Ishikawa (cell line): ENCODE results near the gene LRRC42.

Experiments
- CEBPB ChIP-seq: IDR thresholded peaks from 2 replicates; pipeline ENCODE4 v1.6.1; 2012
- CREB1 ChIP-seq: IDR thresholded peaks from 2 replicates; pipeline ENCODE4 v1.6.1; 2012; ENCODE audit warnings: low read depth
- EGR1 ChIP-seq: IDR thresholded peaks from 2 replicates; pipeline ENCODE4 v1.6.1; 2012
- EP300 ChIP-seq: IDR thresholded peaks from 2 replicates; pipeline ENCODE4 v1.6.1; 2012; ENCODE audit warnings: borderline replicate concordance
- FOXM1 ChIP-seq: IDR thresholded peaks from 2 replicates; pipeline ENCODE4 v1.6.1; 2012; ENCODE audit warnings: low read depth, borderline replicate concordance
- MAX ChIP-seq: IDR thresholded peaks from 2 replicates; pipeline ENCODE4 v1.6.1; 2012
- NFIC ChIP-seq: IDR thresholded peaks from 2 replicates; pipeline ENCODE4 v1.6.1; 2012
- RAD21 ChIP-seq: IDR thresholded peaks from 2 replicates; pipeline ENCODE4 v1.6.1; 2012; ENCODE audit warnings: low read depth
- REST ChIP-seq: IDR thresholded peaks from 2 replicates; pipeline ENCODE4 v1.6.1; 2012; ENCODE audit warnings: low read depth, mild to moderate bottlenecking
- TAF1 ChIP-seq: IDR thresholded peaks from 2 replicates; pipeline ENCODE4 v1.6.1; 2012; ENCODE audit warnings: low read depth, mild to moderate bottlenecking
- TCF12 ChIP-seq: IDR thresholded peaks from 2 replicates; pipeline ENCODE4 v1.6.1; 2012; ENCODE audit warnings: low read depth
- TEAD4 ChIP-seq: IDR thresholded peaks from 2 replicates; pipeline ENCODE4 v1.6.1; 2012
- USF1 ChIP-seq: IDR thresholded peaks from 2 replicates; pipeline ENCODE4 v1.6.1; 2012
- YY1 ChIP-seq: IDR thresholded peaks from 2 replicates; pipeline ENCODE4 v1.6.1; 2012; ENCODE audit warnings: low read depth
- ZBTB7A ChIP-seq: IDR thresholded peaks from 2 replicates; pipeline ENCODE4 v1.6.1; 2012; ENCODE audit warnings: low read depth

Gene LRRC42

GRCh38 chr1:54002544-54003248, 56.5 kb downstream of the LRRC42 start:
- TF ChIP-seq YY1 (no peak), CREB1 (no peak), TCF12 (no peak), RAD21 (no peak), REST (no peak), ZBTB7A (no peak), MAX (no peak), EGR1 (no peak), NFIC (no peak), EP300 (no peak), FOXM1 (no peak), USF1 (no peak), TAF1 (no peak)

- TF ChIP-seq YY1, result no peak
- TF ChIP-seq CREB1, result no peak
- TF ChIP-seq TAF1, result no peak
Observed at GRCh38 chr1:54003249-54003646, 57.1 kb downstream of the LRRC42 start.

GRCh38 chr1:54004481-54005049, 58.4 kb downstream of the LRRC42 start:
- no peak for TF ChIP-seq USF1

GRCh38 chr1:54006508-54006907, 60.4 kb downstream of the LRRC42 start:
- TF ChIP-seq MAX, result no peak
- no peak for TF ChIP-seq EGR1
- no peak for TF ChIP-seq USF1
- TF ChIP-seq EP300, result no peak
- no peak for TF ChIP-seq NFIC
- no peak for TF ChIP-seq TCF12
- no peak for TF ChIP-seq CREB1
- no peak for TF ChIP-seq CEBPB
- TF ChIP-seq ZBTB7A, result no peak
- no peak for TF ChIP-seq YY1
- TF ChIP-seq RAD21, result no peak
- TF ChIP-seq REST, result no peak
- TF ChIP-seq TAF1, result no peak
- TF ChIP-seq TEAD4, result no peak

- TF ChIP-seq FOXM1 (no peak), MAX (no peak), EP300 (no peak), CREB1 (no peak), NFIC (no peak), EGR1 (no peak), USF1 (no peak), CEBPB (no peak), TCF12 (no peak), ZBTB7A (no peak), TAF1 (no peak), RAD21 (no peak), REST (no peak), TEAD4 (no peak), YY1 (no peak)
Observed at GRCh38 chr1:54007613-54008012, 61.5 kb downstream of the LRRC42 start.
